Measurements from ENCODE around the gene RHOA. TPM values are rescaled to one million over a fixed set of nuclear protein-coding genes. Genes with fewer than 3 reads are reported as not detected.
"Not testable (repeated sequence)": the region's sequence is repeated elsewhere in the genome, so short reads cannot be mapped to it uniquely, and the experiment has no call there.

RHOA gene
- total RNA-seq, 3 donors from 2014 or later (not counting 1 experiment from before 2014, with no cell fraction given), result 342 to 372 (median 370) TPM

GRCh38 chr3:49406571-49407565 is 4.9 kb downstream of the RHOA start:
- intact Hi-C loops (cut with micrococcal nuclease), result no loop called here
- ATAC-seq (no peak), DNase-seq (no peak)
- 70% methylated on average over 15 of the region's 17 CpGs for WGBS (ENCODE audit: insufficient coverage)
- Mint-ChIP-seq H3K4me3 (peak overlapping the region; percentile 28), H3K27me3 (ENCODE audit: low read depth in 2 of 2) (no peaks in the 10 kb centered on the region), H3K9me3 (no peaks in the 10 kb centered on the region), H3K27ac (peak overlapping the region; percentile 68 to 78), H3K36me3 (no peaks in the 10 kb centered on the region), H3K4me1 (peaks cover 53 to 54% of the 10 kb centered on the region in 2 donors)
- H3K36me3 ChIP-seq (ENCODE audit: control insufficient read depth, insufficient read depth, low read length), result no peaks in the 10 kb centered on the region
- peak overlapping the region; percentile 29 for H3K27ac ChIP-seq (ENCODE audit: low read length)
- TF ChIP-seq CTCF (IDR thresholded peaks at IDR 0.05), result no peak
- H3K9me3 ChIP-seq (ENCODE audit: control insufficient read depth, insufficient read depth, low read length), result no peaks in the 10 kb centered on the region
- H3K27me3 ChIP-seq (ENCODE audit: control insufficient read depth, insufficient read depth, low read length), result no peaks in the 10 kb centered on the region
- H3K4me3 ChIP-seq (ENCODE audit: low read length), result no peak overlapping the region
- peaks cover 45% of the 10 kb centered on the region for H3K4me1 ChIP-seq (ENCODE audit: control insufficient read depth, insufficient read depth, low read length)

- WGBS (ENCODE audit: insufficient coverage), result 74% methylated on average over 9 of the region's 9 CpGs
- Mint-ChIP-seq H3K27ac (peak overlapping the region; percentile 68 to 78), H3K4me1 (peaks cover 58% of the 10 kb centered on the region in 2 donors)
- H3K36me3 ChIP-seq (ENCODE audit: control insufficient read depth, insufficient read depth, low read length); H3K27ac ChIP-seq (ENCODE audit: low read length); intact Hi-C loops (cut with micrococcal nuclease); H3K27me3 Mint-ChIP-seq (ENCODE audit: low read depth in 2 of 2); ATAC-seq; H3K36me3 Mint-ChIP-seq; H3K9me3 Mint-ChIP-seq; DNase-seq; H3K4me3 Mint-ChIP-seq; H3K4me3 ChIP-seq (ENCODE audit: low read length); H3K27me3 ChIP-seq (ENCODE audit: control insufficient read depth, insufficient read depth, low read length); H3K9me3 ChIP-seq (ENCODE audit: control insufficient read depth, insufficient read depth, low read length): not testable (repeated sequence)
- H3K4me1 ChIP-seq (ENCODE audit: control insufficient read depth, insufficient read depth, low read length), result peaks cover 50% of the 10 kb centered on the region
These were observed 6.2 kb downstream of the RHOA start for GRCh38 chr3:49405570-49405969.

- Mint-ChIP-seq H3K9me3 (no peaks in the 10 kb centered on the region), H3K27me3 (ENCODE audit: low read depth in 2 of 2) (no peaks in the 10 kb centered on the region), H3K27ac (no peak overlapping the region), H3K36me3 (no peaks in the 10 kb centered on the region), H3K4me1 (peaks cover 59 to 60% of the 10 kb centered on the region in 2 donors), H3K4me3 (no peak overlapping the region)
- TF ChIP-seq CTCF (IDR thresholded peaks at IDR 0.05), result no peak
- Histone ChIP-seq H3K4me1 (ENCODE audit: control insufficient read depth, insufficient read depth, low read length) (peaks cover 54% of the 10 kb centered on the region), H3K36me3 (ENCODE audit: control insufficient read depth, insufficient read depth, low read length) (peaks cover 4% of the 10 kb centered on the region), H3K27me3 (ENCODE audit: control insufficient read depth, insufficient read depth, low read length) (no peaks in the 10 kb centered on the region), H3K9me3 (ENCODE audit: control insufficient read depth, insufficient read depth, low read length) (no peaks in the 10 kb centered on the region), H3K4me3 (ENCODE audit: low read length) (no peak overlapping the region), H3K27ac (ENCODE audit: low read length) (no peak overlapping the region)
- intact Hi-C loops (cut with micrococcal nuclease), result no loop called here
- 92% methylated on average over 4 of the region's 5 CpGs for WGBS (ENCODE audit: insufficient coverage)
- ATAC-seq, result no peak
- no peak for DNase-seq
These were observed 7.9 kb downstream of the RHOA start for GRCh38 chr3:49403891-49404290.

- Histone ChIP-seq H3K4me1 (ENCODE audit: control insufficient read depth, insufficient read depth, low read length) (peaks cover 54% of the 10 kb centered on the region), H3K27ac (ENCODE audit: low read length) (no peak overlapping the region), H3K4me3 (ENCODE audit: low read length) (no peak overlapping the region), H3K9me3 (ENCODE audit: control insufficient read depth, insufficient read depth, low read length) (no peaks in the 10 kb centered on the region), H3K27me3 (ENCODE audit: control insufficient read depth, insufficient read depth, low read length) (no peaks in the 10 kb centered on the region), H3K36me3 (ENCODE audit: control insufficient read depth, insufficient read depth, low read length) (peaks cover 5% of the 10 kb centered on the region)
- ATAC-seq (no peak), DNase-seq (no peak)
- no peak for TF ChIP-seq CTCF (IDR thresholded peaks at IDR 0.05)
- no peaks in the 10 kb centered on the region for H3K36me3 Mint-ChIP-seq
- peaks cover 59 to 61% of the 10 kb centered on the region in 2 donors for H3K4me1 Mint-ChIP-seq
- no peak overlapping the region for H3K4me3 Mint-ChIP-seq
- WGBS (ENCODE audit: insufficient coverage), result 94% methylated on average over 1 of the region's 2 CpGs
- no peaks in the 10 kb centered on the region for H3K9me3 Mint-ChIP-seq
- intact Hi-C loops (cut with micrococcal nuclease), result no loop called here
- H3K27ac Mint-ChIP-seq, result peak overlapping the region; percentile 59 to 77
- H3K27me3 Mint-ChIP-seq (ENCODE audit: low read depth in 2 of 2), result no peaks in the 10 kb centered on the region
These were observed 10.0 kb downstream of the RHOA start for GRCh38 chr3:49401766-49402165.
